ENCODE data around the gene APCDD1. TPM values are rescaled to one million over a fixed set of nuclear protein-coding genes. Genes with fewer than 3 reads are reported as not detected.

APCDD1 gene
- total RNA-seq, 1 donor from 2014 or later, result 2.6 TPM

DNA sequence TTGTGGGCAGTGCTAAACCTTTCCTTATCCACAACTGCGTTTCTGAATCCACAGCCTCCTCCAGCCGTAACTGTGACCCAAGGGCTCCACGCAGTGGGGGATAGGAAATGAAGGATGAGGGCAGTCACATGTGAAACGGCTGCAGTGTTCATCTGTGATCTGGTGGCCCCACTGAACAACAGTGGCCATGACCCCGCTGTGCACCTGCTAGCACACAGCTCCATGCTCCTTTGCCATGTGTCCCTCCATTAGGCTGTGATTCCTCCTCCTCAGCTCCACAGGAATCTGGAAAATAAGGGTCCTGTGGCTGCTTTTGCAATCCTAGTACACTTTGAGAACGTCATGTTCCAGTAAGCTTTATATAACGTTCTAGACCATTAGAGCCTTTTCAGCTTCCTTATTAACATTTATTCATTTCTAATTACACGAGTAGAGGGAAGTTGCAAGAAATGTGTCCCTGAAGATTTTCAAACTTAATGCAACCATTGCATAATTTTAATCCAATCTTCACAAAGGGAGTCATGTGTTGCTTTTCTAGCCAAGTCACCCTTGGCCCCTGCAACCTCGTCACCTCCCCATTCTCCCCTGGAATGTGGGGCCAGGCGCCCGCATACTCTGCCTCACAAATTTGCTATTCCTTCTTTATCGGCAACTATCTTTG is 64.3 kb downstream of the APCDD1 start:
- Histone ChIP-seq H3K9ac (ENCODE audit: low read depth in 1 of 3, low read length in 3 of 3) (no peak overlapping the region), H3K9me3 (ENCODE audit: control insufficient read depth in 3 of 3, low read length in 3 of 3) (no peaks in the 10 kb centered on the region), H3K27me3 (ENCODE audit: control insufficient read depth in 3 of 3, insufficient read depth in 3 of 3, low read length in 3 of 3) (peaks cover 2 to 9% (median 5%) of the 10 kb centered on the region in 3 donors), H3K27ac (ENCODE audit: low read depth, low read length) (no peak overlapping the region), H3K4me3 (ENCODE audit: low read length in 3 of 3) (no peak overlapping the region), H3K4me1 (ENCODE audit: control insufficient read depth in 3 of 3, insufficient read depth in 3 of 3, low read length in 3 of 3) (peaks cover 10 to 15% (median 12%) of the 10 kb centered on the region in 3 donors), H3K36me3 (ENCODE audit: control insufficient read depth in 3 of 3, insufficient read depth in 3 of 3, low read length in 3 of 3) (no peaks in the 10 kb centered on the region)

DNA sequence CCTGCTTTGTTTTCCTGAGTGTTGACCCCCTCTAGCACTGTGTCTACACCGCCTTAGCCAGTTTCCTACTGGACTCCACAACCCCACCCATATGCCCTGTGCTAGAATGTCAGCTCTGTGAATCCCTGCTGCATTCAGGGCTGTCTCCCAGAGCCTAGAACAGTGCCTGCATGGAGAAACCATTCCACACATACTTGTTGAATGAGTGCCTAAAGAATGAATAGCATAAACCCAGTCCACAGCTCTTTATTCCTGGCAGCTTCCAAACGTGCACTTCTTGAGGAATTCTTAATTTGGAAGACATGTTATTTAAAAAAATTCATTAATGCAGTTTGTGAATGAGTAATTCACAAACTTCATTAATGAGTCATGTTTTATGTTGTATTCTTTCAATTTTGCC is 64.9 kb downstream of the APCDD1 start:
- Histone ChIP-seq H3K4me3 (ENCODE audit: low read length in 3 of 3) (no peak overlapping the region), H3K4me1 (ENCODE audit: control insufficient read depth in 3 of 3, insufficient read depth in 3 of 3, low read length in 3 of 3) (peaks cover 10 to 15% (median 12%) of the 10 kb centered on the region in 3 donors), H3K27ac (ENCODE audit: low read depth, low read length) (no peak overlapping the region), H3K9ac (ENCODE audit: low read depth in 1 of 3, low read length in 3 of 3) (no peak overlapping the region), H3K27me3 (ENCODE audit: control insufficient read depth in 3 of 3, insufficient read depth in 3 of 3, low read length in 3 of 3) (peaks cover 2 to 9% (median 5%) of the 10 kb centered on the region in 3 donors), H3K9me3 (ENCODE audit: control insufficient read depth in 3 of 3, low read length in 3 of 3) (no peaks in the 10 kb centered on the region), H3K36me3 (ENCODE audit: control insufficient read depth in 3 of 3, insufficient read depth in 3 of 3, low read length in 3 of 3) (no peaks in the 10 kb centered on the region)

DNA sequence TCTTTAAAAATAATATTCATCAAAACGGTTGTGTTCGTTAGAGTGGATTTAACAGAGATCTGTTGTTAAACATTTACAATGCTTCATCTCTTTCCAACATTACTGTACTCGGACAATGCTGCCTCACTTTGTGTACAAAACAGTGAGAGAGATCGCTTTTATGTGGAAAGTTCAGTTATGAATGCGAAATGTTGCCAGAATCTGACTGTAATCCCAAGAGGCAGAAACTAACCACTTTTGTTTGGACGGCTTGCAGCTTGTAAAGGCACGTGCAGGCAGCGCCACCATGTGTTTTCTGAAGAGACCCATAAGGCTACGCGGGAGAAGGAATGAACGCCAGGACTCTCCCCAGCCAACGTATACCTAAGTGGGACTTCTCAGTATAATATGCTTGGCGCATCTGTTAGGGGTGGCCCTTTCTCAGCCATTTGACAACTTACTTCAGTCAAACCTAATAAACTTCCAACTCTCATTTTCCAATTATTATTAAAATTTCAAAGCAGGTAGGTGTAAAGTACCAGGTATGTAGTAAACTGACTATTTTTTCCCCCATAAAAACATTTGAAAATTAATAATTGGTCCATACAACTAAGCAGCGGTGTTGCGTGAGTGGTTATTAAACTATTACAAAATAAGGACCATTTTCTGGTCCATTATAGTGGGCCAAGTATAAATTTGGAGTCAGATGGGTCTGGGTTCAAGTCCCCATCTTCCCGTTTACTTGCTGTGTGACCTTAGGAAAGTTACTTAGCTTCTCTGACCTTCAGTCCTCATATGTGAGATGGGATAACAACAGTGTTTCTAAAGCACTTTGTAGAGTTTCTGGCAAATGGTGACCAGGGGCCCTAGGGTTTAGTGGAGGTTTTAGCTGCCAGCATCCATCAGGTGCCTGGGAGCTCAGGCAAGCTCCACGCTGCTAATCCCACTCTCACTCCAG is 65.8 kb downstream of the APCDD1 start:
- Histone ChIP-seq H3K27me3 (ENCODE audit: control insufficient read depth in 3 of 3, insufficient read depth in 3 of 3, low read length in 3 of 3) (peaks cover under 1 to 9% (median 5%) of the 10 kb centered on the region in 3 donors), H3K9me3 (ENCODE audit: control insufficient read depth in 3 of 3, low read length in 3 of 3) (no peaks in the 10 kb centered on the region), H3K27ac (ENCODE audit: low read depth, low read length) (no peak overlapping the region), H3K9ac (ENCODE audit: low read depth in 1 of 3, low read length in 3 of 3) (peak overlapping the region in 2 of 3 donors; percentile 34 to 47), H3K4me1 (ENCODE audit: control insufficient read depth in 3 of 3, insufficient read depth in 3 of 3, low read length in 3 of 3) (peaks cover 12 to 20% (median 13%) of the 10 kb centered on the region in 3 donors), H3K36me3 (ENCODE audit: control insufficient read depth in 3 of 3, insufficient read depth in 3 of 3, low read length in 3 of 3) (no peaks in the 10 kb centered on the region), H3K4me3 (ENCODE audit: low read length in 3 of 3) (peak overlapping the region in 2 of 3 donors; percentile 31 to 46)

DNA sequence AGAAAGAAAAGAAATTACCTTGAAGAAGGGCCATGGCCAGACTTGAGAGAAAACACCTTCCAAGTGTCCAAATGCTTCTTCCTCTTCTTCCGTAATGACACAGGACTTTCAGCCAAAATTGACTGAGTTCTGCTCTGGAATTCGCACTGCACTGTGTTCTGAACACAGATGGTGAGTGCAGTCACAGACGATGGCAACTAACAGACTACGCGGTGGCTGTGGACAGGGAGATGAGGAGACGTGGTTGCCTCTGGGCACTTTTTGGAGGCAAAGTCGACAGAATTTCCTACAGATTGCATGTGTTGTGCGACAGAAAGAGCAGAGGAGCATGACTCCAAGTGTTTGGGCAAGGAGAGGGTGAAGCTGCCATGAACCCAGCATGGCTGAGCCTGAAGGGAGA is 67.1 kb downstream of the APCDD1 start:
- Histone ChIP-seq H3K9me3 (ENCODE audit: control insufficient read depth in 3 of 3, low read length in 3 of 3) (no peaks in the 10 kb centered on the region), H3K9ac (ENCODE audit: low read depth in 1 of 3, low read length in 3 of 3) (no peak overlapping the region), H3K4me3 (ENCODE audit: low read length in 3 of 3) (no peak overlapping the region), H3K36me3 (ENCODE audit: control insufficient read depth in 3 of 3, insufficient read depth in 3 of 3, low read length in 3 of 3) (no peaks in the 10 kb centered on the region), H3K27ac (ENCODE audit: low read depth, low read length) (no peak overlapping the region), H3K4me1 (ENCODE audit: control insufficient read depth in 3 of 3, insufficient read depth in 3 of 3, low read length in 3 of 3) (peaks cover 13 to 25% (median 13%) of the 10 kb centered on the region in 3 donors), H3K27me3 (ENCODE audit: control insufficient read depth in 3 of 3, insufficient read depth in 3 of 3, low read length in 3 of 3) (peaks cover 0 to 4% (median 0%) of the 10 kb centered on the region in 3 donors)

DNA sequence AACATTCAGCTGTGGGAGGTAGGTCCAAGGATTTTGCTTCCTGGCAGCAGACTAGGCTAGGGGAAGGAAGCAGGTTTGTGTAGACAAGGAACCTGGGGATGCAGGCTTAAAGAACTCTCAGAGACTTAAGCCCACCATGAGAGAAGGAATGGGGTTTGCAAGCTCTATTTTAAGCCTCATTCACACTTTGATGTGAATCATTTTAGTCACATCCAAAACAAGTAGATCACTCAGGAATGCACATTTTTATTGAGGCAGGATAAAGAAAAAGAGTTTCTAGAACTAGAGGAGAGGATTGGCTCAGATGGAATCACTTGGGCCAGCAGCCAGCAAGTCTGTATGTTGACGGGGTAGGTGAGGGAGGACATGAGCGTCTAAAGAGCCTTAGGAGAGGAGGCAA is 68.1 kb downstream of the APCDD1 start:
- H3K4me1 ChIP-seq (ENCODE audit: control insufficient read depth in 3 of 3, insufficient read depth in 3 of 3, low read length in 3 of 3), result peaks cover 19 to 34% (median 20%) of the 10 kb centered on the region in 3 donors
- H3K36me3 ChIP-seq (ENCODE audit: control insufficient read depth in 3 of 3, insufficient read depth in 3 of 3, low read length in 3 of 3), result no peaks in the 10 kb centered on the region
- H3K9ac ChIP-seq (ENCODE audit: low read depth in 1 of 3, low read length in 3 of 3), result no peak overlapping the region
- no peaks in the 10 kb centered on the region for H3K9me3 ChIP-seq (ENCODE audit: control insufficient read depth in 3 of 3, low read length in 3 of 3)
- H3K27ac ChIP-seq (ENCODE audit: low read depth, low read length), result no peak overlapping the region
- no peaks in the 10 kb centered on the region for H3K27me3 ChIP-seq (ENCODE audit: control insufficient read depth in 3 of 3, insufficient read depth in 3 of 3, low read length in 3 of 3)
- H3K4me3 ChIP-seq (ENCODE audit: low read length in 3 of 3), result no peak overlapping the region

DNA sequence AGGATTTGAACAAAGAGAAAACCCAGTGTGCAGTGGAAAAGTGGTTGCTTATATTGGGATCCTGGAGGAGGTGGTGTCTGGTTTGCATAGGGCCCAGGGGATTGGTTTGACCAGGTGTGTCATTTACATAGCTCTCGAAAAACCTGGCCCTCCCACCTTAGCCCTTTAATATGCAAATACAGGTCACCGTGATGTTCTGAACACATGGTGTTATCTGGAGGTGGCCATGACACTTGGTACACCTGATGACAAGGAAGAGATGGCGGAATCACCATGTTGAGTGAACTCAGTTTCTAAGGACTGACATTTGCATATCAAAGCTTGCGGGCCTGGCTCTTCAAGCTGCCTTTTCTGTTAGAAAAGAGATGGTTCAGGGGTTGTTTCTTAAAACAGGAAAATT is 69.1 kb downstream of the APCDD1 start:
- Histone ChIP-seq H3K36me3 (ENCODE audit: control insufficient read depth in 3 of 3, insufficient read depth in 3 of 3, low read length in 3 of 3) (no peaks in the 10 kb centered on the region), H3K9me3 (ENCODE audit: control insufficient read depth in 3 of 3, low read length in 3 of 3) (no peaks in the 10 kb centered on the region), H3K4me1 (ENCODE audit: control insufficient read depth in 3 of 3, insufficient read depth in 3 of 3, low read length in 3 of 3) (peaks cover 24 to 43% (median 25%) of the 10 kb centered on the region in 3 donors), H3K9ac (ENCODE audit: low read depth in 1 of 3, low read length in 3 of 3) (no peak overlapping the region), H3K27ac (ENCODE audit: low read depth, low read length) (no peak overlapping the region), H3K4me3 (ENCODE audit: low read length in 3 of 3) (no peak overlapping the region), H3K27me3 (ENCODE audit: control insufficient read depth in 3 of 3, insufficient read depth in 3 of 3, low read length in 3 of 3) (no peaks in the 10 kb centered on the region)

DNA sequence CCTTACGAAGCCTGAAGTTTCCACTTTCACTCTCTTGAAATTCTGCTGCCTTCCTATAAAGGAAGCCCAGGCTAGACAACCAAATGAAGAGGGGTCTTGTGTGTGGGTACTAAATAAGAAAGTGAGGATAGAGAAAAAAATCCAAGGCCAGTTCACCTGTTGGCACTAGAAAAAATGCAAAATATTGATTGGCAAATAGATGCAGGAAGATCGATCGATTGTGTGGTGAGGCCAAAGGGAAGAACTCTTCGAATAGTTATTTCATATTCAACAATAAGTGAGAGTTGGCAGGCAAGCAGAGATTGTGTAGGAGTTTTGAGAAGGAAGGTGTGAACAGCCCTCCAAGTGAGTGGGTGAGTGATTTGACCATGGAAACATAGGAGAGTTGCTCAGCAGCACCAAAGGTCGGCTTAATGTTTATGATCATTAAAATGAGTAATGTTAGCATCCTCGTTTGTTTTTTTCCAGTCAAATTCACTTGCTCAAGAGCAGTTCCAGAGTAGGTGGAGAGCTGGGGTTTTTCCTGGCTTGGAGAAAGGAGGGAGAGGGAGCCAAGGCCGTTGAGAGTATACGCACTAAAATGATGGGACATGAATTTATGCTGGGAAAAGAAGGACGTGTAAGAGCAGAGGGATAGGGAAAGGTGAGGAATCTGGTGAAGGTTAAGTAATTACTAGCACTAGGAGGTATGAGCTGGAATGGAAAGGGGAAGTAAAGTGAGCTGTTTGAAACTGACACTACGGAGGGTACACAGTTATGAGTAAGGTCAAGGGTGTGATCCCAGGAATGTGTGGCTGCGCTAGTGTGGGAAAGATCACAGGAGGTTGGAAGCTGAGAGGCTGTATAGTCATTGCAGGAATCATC is 70.3 kb downstream of the APCDD1 start:
- Histone ChIP-seq H3K27me3 (ENCODE audit: control insufficient read depth in 3 of 3, insufficient read depth in 3 of 3, low read length in 3 of 3) (no peaks in the 10 kb centered on the region), H3K27ac (ENCODE audit: low read depth, low read length) (no peak overlapping the region), H3K9ac (ENCODE audit: low read depth in 1 of 3, low read length in 3 of 3) (no peak overlapping the region), H3K4me3 (ENCODE audit: low read length in 3 of 3) (peak overlapping the region in 2 of 3 donors; percentile 81 to 91), H3K4me1 (ENCODE audit: control insufficient read depth in 3 of 3, insufficient read depth in 3 of 3, low read length in 3 of 3) (peaks cover 19 to 33% (median 19%) of the 10 kb centered on the region in 3 donors), H3K36me3 (ENCODE audit: control insufficient read depth in 3 of 3, insufficient read depth in 3 of 3, low read length in 3 of 3) (no peaks in the 10 kb centered on the region), H3K9me3 (ENCODE audit: control insufficient read depth in 3 of 3, low read length in 3 of 3) (no peaks in the 10 kb centered on the region)

DNA sequence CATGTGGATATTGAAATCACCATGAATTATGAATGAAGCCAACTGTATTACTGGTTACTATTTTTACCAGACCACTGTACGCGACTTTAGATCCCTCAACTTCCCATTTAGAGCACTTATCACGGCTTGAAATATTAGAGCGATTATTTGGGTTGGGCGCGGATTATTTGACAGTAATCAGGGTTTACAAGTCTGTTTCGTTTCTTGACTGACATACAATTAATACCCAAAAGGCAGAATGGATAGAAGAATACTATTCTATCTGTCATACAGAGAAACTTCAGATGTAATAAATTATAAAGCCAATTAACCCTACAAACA is 70.9 kb downstream of the APCDD1 start:
- Histone ChIP-seq H3K4me1 (ENCODE audit: control insufficient read depth in 3 of 3, insufficient read depth in 3 of 3, low read length in 3 of 3) (peaks cover 13 to 32% (median 14%) of the 10 kb centered on the region in 3 donors), H3K27ac (ENCODE audit: low read depth, low read length) (no peak overlapping the region), H3K27me3 (ENCODE audit: control insufficient read depth in 3 of 3, insufficient read depth in 3 of 3, low read length in 3 of 3) (no peaks in the 10 kb centered on the region), H3K4me3 (ENCODE audit: low read length in 3 of 3) (peak overlapping the region; percentile 81 to 96 (median 91)), H3K9ac (ENCODE audit: low read depth in 1 of 3, low read length in 3 of 3) (no peak overlapping the region), H3K36me3 (ENCODE audit: control insufficient read depth in 3 of 3, insufficient read depth in 3 of 3, low read length in 3 of 3) (no peaks in the 10 kb centered on the region), H3K9me3 (ENCODE audit: control insufficient read depth in 3 of 3, low read length in 3 of 3) (no peaks in the 10 kb centered on the region)

DNA sequence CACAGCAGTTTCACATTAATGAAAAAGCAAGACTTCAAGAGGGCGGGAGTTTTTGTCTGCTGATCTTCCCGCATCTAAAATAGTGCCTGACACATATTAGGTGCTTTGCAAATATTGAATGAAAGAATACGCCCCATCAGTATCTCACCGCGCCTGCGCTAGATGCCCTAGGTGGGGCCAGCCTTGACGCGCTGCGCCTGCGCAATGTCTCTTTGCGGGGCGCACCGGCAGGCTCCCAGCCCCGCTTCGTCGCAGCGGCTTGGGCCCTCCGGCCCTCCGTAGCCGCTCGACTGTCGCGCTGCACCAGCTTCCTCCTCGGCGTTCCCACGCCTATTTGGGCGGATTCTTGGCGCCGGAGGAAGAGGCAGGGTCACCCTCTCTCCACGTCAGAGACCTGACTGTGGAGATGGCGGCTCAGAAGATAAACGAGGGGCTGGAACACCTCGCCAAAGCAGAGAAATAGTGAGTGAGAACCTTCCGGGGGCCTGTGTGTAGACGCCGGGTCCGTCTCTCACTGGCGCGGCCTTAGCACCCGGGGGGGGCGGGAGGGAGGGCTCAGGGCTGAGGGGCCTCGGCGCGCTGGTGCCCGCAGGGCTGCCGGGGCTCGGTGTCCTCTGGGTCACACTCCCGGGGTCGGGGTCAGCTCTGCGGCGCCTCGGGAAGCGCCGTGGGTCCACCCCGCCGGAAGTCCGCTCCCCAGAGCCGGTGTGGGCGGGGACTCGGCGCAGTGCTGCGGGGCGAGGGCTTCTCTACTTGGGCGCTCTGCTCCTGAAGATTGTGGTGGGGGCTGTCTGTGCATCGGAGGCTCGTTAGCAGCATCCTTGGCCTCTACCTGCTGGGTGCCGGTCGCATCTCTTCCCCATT is 71.5 kb downstream of the APCDD1 start, which contains the start of gene NAPG:
Gene NAPG, plus strand, starts transcription at position 331 of the 864 bp plus-strand sequence. Its CDS starts 76 bp downstream, at position 407.
- Histone ChIP-seq H3K36me3 (ENCODE audit: control insufficient read depth in 3 of 3, insufficient read depth in 3 of 3, low read length in 3 of 3) (no peaks in the 10 kb centered on the region), H3K4me3 (ENCODE audit: low read length in 3 of 3) (peak within 1 kb of the TSS; percentile 81 to 96 (median 91)), H3K9me3 (ENCODE audit: control insufficient read depth in 3 of 3, low read length in 3 of 3) (no peaks in the 10 kb centered on the region), H3K27me3 (ENCODE audit: control insufficient read depth in 3 of 3, insufficient read depth in 3 of 3, low read length in 3 of 3) (no peaks in the 10 kb centered on the region), H3K4me1 (ENCODE audit: control insufficient read depth in 3 of 3, insufficient read depth in 3 of 3, low read length in 3 of 3) (peaks cover 13 to 33% (median 14%) of the 10 kb centered on the region in 3 donors), H3K9ac (ENCODE audit: low read depth in 1 of 3, low read length in 3 of 3) (peak within 1 kb of the TSS; percentile 78 to 92 (median 89)), H3K27ac (ENCODE audit: low read depth, low read length) (peak within 1 kb of the TSS; percentile 68)

Measured in skeletal muscle tissue (tissue), 4 donors.